Bronchus fibroblast of lung (primary cell): ENCODE measurements around the gene MAP7D1. TPM values are rescaled to one million over a fixed set of nuclear protein-coding genes. Genes with fewer than 3 reads are reported as not detected.

Experiments
- total RNA-seq: library from RNA; depleted of rRNA; stranded (reverse); fragments of >200 nt; gene quantifications from 2 replicates; pipeline ENCODE4 v1.2.3, GENCODE V29; 2015

The MAP7D1 gene
- total RNA-seq = 192 and 199 TPM in 2 replicates

DNA sequence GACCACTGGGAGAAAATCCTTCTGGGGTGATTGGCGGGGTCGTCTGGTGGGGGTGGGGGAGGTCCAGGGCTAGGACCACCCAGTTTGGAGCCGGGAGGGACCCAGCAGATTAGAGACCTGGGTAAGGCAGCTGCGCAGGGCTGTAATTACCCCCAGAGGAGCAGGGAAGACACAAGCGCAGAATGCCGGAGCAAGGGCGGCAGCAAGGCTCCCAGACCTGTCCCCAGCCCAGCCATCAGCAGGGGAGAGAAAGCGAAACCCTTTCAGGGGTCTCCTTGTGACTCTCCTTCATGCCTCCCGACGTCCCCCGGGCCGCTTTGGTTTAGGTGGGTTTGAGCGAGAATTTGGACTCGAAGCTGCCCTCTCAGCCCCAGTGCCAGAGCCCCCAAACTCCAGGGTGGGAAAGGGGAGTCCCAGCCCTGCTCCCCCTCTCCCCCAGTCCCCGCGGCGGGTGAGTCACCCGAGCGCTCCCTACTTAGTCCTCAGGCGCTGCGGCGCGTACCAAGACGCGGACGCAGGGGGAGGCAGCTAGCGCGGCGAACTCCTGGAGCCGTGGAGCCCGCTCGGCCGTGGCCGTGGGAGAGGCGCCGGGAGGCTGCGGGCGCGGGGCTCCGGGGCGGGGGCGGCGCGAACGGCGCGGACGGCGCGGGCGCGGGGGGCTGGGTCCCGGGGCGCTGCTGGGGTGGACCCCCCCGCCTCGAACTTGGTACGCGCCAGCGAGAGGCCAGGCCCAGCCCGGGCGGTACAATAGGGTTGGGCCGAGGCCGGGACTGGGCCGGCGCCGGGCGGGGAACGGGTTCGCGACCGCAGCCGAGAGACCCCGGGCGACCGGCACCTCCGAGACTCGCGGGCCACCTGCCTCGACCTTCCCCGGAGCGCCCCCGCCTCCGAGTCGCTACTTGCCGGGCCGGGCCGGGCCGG is at the start of gene MAP7D1:
MAP7D1 (plus strand) TSS at position 753 of the 921 bp plus-strand sequence. CDS start 258 bp downstream, outside the sequence.

GRCh38 chr1:36125129-36125991 is 30.6 kb upstream of the MAP7D1 start, which contains the start of gene COL8A2:
TSS of gene COL8A2 (minus strand) at chr1:36125222. CDS start at chr1:36100242, 24,980 bp downstream.

GRCh38 chr1:36149237-36149972 is 6.6 kb upstream of the MAP7D1 start, which contains the start of gene TRAPPC3:
TSS of gene TRAPPC3 (minus strand) at chr1:36149486. CDS start at chr1:36149378, 108 bp downstream.

GRCh38 chr1:36223996-36224536 is 68.1 kb downstream of the MAP7D1 start, which contains the start of gene THRAP3:
TSS of gene THRAP3 (plus strand) at chr1:36224443. CDS start at chr1:36282564, 58,121 bp downstream.

Other genes starting within 250 kb of the MAP7D1 start
- gene AGO3, start 225.1 kb upstream of the MAP7D1 start, total RNA-seq = 5.8 and 9.8 TPM in 2 replicates
- gene TEKT2, start 72.1 kb upstream of the MAP7D1 start, total RNA-seq = 0.17 and 0.89 TPM in 2 replicates
- 36.6 and 42.5 TPM in 2 replicates for gene ADPRS, start 67.3 kb upstream of the MAP7D1 start, total RNA-seq
- 1.3 TPM in 2 replicates for gene COL8A2, start 30.9 kb upstream of the MAP7D1 start, total RNA-seq
- gene TRAPPC3, start 6.7 kb upstream of the MAP7D1 start, total RNA-seq = 80.0 and 95.3 TPM in 2 replicates
- gene THRAP3, start 68.3 kb downstream of the MAP7D1 start, total RNA-seq = 83.1 and 103 TPM in 2 replicates
- 1.3 and 1.8 TPM in 2 replicates for gene SH3D21, start 150.2 kb downstream of the MAP7D1 start, total RNA-seq
- 319 and 343 TPM in 2 replicates for gene EVA1B, start 167.5 kb downstream of the MAP7D1 start, total RNA-seq
- 19.6 and 23.9 TPM in 2 replicates for gene STK40, start 229.8 kb downstream of the MAP7D1 start, total RNA-seq
- 48.8 and 59.3 TPM in 2 replicates for gene LSM10, start 241.7 kb downstream of the MAP7D1 start, total RNA-seq